ENCODE results near the gene COX4I2.

The COX4I2 gene

DNA sequence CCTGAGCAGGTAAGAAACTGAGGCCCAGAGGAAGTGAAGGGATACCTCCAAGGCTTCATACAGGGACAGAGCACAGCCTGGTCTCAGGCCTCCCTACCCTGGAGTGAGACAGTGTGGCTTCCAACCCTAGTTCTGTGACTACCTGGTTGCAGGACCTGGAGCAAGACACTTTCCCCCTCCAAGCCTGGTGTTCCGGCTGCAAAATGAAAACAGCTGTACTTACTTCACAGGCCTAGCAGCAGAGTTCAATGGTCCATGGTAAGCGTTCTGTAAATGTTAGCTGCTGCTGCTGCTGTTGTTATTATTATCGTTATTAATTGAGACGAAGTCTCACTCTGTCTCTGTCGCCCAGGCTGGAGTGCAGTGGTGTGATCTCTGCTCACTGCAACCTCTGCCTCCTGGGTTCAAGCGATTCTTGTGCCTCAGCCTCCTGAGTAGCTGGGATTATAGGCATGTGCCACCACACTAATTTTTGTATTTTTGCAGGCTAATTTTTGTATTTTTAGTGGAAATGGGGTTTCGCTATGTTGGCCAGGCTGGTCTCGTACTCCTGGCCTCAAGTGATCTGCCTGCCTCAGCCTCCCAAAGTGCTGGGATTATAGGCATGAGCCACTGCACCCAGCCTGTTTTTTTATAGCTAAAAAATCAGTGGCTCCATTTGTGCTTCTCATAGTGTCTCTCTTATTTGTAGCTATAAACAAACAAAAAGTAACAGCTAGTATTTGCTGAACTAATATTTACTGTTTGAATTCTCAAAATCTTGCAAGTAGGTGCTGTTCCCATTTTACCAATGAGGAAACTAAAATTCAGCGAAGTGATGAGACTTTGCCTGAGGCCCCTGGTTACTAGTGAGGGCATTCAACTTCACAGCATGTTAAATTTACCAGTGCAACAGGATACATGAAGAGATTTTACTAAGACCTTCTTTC lies 41.9 kb downstream of the COX4I2 start:
- no peak for DNase-seq (ENCODE audit: low read depth)
- TF ChIP-seq, protein P1, sequence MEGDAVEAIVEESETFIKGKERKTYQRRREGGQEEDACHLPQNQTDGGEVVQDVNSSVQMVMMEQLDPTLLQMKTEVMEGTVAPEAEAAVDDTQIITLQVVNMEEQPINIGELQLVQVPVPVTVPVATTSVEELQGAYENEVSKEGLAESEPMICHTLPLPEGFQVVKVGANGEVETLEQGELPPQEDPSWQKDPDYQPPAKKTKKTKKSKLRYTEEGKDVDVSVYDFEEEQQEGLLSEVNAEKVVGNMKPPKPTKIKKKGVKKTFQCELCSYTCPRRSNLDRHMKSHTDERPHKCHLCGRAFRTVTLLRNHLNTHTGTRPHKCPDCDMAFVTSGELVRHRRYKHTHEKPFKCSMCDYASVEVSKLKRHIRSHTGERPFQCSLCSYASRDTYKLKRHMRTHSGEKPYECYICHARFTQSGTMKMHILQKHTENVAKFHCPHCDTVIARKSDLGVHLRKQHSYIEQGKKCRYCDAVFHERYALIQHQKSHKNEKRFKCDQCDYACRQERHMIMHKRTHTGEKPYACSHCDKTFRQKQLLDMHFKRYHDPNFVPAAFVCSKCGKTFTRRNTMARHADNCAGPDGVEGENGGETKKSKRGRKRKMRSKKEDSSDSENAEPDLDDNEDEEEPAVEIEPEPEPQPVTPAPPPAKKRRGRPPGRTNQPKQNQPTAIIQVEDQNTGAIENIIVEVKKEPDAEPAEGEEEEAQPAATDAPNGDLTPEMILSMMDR (IDR thresholded peaks at IDR 0.05; ENCODE audit: low read depth, low read length, missing control alignments) = no peak
- no peak overlapping the region for H3K4me3 ChIP-seq (ENCODE audit: low read depth, low read length)

DNA sequence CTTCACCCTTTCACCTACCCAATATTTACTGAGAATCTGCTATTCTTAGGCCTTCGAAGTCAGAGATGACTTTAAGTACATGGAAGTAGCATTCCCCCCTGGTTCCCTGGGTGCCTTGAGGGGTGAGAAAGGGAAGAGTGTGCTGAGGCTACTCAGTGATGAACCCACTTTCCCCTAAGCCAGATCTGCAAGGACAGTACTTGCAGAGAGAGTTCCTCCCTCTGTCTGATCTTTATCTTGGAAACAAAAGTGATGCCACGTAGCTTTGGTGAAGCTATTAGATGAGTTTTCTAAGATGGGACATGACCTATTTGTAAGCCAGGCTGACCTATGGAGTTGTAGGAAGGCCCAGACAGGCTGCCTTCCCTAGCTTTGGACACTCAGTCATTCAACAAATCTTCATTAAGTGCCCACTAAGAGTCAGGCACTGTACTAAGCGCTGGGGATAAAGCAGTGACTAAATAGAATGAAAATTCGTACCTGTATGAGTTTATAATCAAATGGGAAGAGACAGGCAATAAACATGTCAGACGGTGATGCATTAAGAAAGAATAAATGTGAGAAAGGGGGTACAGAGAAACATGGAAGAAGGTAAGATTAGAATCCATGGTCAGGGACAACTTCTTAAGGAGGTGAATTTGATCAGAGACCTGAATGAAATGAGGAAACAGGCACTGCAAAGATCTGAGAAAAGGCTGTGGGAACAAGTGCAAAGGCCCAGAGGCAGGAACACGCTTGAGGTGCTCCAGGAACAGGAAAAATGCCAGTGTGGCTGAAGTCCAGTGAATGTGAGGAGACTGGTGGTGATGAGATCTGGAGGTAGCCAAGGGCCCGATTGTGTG lies 42.8 kb downstream of the COX4I2 start:
- TF ChIP-seq, protein P1 (IDR thresholded peaks at IDR 0.05; ENCODE audit: low read depth, low read length, missing control alignments) = no peak
- DNase-seq (ENCODE audit: low read depth) = no peak
- H3K4me3 ChIP-seq (ENCODE audit: low read depth, low read length) = no peak overlapping the region

DNA sequence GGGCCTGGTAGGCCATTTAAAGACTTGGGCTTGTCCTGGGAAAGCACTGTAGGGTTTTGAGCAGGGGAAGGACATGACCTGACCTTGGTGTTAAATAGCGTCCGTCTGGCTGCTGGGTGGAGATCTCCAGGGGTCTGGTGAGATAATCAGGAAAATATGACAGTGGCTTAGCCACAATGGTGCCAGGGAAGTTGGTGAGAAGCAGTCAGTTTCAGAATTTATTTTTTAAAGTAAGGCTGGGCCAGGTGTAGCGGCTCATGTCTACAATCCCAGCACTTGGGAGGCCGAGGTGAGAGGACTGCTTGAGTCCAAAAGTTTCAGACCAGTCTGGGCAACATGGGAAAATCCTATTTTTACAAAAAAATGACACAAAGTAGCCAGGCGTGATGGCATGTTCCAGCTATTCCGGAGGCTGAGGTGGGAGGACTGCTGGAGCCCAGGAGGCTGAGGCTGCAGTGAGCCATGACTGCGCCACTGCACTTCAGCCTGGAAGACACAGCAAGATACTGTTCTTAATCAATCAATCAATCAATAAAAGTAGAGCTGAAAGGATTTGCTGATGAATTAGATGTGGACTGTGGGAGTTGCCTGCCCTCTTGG lies 43.5 kb downstream of the COX4I2 start:
- TF ChIP-seq, protein P1 (IDR thresholded peaks at IDR 0.05; ENCODE audit: low read depth, low read length, missing control alignments) = no peak
- H3K4me3 ChIP-seq (ENCODE audit: low read depth, low read length) = no peak overlapping the region
- DNase-seq (ENCODE audit: low read depth) = no peak

DNA sequence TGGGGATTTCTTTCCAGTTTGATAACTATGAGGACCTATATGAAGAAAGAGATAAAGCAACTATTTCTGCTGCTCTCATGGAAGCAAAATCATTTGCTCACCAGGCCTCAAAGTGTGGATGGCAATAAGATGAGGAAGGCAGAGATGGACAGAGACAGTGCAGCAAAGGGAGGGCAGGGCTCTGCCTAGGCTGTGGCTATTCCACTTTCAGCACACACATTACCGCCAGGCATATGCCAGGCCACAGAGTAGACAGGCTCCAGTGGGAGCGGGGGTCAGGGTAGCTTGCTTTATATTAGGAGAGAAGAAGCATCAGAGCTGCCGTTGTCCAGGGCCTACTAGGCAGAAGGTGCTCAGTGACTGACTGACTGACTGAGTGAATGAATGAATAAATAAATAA lies 44.1 kb downstream of the COX4I2 start:
- H3K4me3 ChIP-seq (ENCODE audit: low read depth, low read length) = no peak overlapping the region
- DNase-seq (ENCODE audit: low read depth) = no peak
- TF ChIP-seq, protein P1 (IDR thresholded peaks at IDR 0.05; ENCODE audit: low read depth, low read length, missing control alignments) = no peak

DNA sequence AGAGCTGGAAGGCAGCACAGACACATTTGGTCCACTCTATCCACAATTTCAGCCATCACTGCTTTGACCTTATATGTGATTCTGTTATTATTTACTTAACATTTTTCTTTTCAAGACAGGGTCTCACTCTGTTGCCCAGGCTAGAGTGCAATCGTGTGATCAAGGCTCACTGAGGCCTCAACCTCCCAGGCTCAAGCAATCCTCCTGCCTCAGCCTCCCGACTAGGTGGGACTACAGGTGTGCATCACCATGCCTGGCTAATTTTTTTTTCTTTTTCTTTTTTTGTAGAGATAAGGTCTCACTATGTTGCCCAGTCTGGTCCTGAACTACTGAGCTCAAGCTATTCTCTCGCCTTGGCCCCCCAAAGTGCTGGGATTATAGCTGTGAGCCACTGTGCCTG lies 44.6 kb downstream of the COX4I2 start:
- TF ChIP-seq, protein P1 (IDR thresholded peaks at IDR 0.05; ENCODE audit: low read depth, low read length, missing control alignments) = no peak
- DNase-seq (ENCODE audit: low read depth) = no peak
- no peak overlapping the region for H3K4me3 ChIP-seq (ENCODE audit: low read depth, low read length)

DNA sequence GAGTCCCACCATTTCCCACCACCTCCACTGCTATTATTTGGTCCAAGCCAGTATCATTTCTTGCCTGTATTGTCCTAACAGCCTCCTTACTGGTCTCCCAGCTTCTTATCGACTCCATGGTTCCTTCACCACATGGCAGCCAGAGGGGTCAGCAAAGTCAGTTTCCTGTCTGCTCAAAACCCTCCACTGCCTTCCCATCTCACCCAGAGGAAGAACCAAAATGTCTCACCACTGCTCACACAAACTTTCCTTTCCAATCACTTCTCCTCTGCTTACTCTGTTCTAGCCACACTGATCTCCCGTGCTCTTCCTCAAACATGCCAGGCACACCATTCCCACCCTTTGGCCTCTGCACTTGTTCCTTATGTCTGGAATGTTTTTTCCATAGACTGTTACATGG lies 45.2 kb downstream of the COX4I2 start:
- TF ChIP-seq, protein P1 (IDR thresholded peaks at IDR 0.05; ENCODE audit: low read depth, low read length, missing control alignments) = no peak
- no peak overlapping the region for H3K4me3 ChIP-seq (ENCODE audit: low read depth, low read length)
- DNase-seq (ENCODE audit: low read depth) = no peak
